Measurements from ENCODE around the gene CADM2.
A peak's percentile ranks its signal among the peaks of the same experiment; 100 is the strongest.

CADM2 gene

GRCh38 chr3:85342915-85343314 is 384.1 kb downstream of the CADM2 start:
- DNase-seq, result peak; percentile 67

DNA sequence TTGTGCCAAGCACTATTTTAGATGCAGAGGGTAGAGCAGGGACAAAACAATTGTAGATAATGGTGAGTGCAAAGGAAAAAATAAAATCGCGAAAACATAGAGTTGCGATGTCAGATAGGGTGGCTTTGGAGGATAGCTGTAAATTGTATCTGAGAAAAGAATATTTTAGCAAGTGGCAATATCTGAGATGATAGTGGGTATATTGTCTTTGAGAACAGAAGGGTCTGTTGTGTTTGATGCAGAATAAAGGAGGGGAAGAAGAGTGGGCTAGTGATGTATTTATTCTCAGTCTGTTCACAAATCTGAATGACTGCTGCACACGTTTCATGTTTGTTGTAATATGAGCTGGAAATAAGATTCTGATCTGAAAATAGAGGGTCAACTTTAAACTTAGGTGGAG is 396.8 kb downstream of the CADM2 start:
- peak; percentile 63 for DNase-seq

DNA sequence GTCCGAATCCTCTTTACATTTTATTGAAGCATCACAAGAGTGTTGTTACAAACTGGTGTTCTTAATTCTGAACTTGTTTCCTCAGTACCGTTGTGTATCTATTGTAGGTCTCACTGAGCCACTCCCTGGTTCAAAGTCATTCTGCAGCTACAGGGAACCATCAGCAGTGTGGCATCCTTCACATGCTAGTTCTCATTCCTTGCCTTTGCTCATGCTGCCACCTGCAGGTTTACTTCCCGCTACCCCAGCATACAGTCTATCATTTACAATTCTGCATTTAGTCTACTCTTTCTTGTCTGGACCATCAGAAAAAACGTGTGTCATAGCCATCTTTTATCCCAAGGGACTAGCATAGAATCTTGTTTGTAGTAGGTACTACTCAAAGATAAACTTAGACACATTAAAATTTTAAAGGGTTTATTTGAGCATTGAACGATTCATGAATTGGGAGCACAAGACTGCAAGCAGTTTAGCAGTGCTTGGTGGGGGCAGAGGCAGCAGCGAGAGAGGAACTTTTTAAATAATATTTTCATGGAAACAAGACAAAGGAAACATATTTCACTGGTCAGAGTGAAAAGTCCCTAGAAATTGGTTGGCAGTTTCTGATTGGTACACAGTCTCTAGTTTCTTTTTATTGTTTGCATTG is 402.1 kb downstream of the CADM2 start:
- DNase-seq, result peak; percentile 76

GRCh38 chr3:85364296-85364909 is 405.6 kb downstream of the CADM2 start:
- DNase-seq, result no peak

DNA sequence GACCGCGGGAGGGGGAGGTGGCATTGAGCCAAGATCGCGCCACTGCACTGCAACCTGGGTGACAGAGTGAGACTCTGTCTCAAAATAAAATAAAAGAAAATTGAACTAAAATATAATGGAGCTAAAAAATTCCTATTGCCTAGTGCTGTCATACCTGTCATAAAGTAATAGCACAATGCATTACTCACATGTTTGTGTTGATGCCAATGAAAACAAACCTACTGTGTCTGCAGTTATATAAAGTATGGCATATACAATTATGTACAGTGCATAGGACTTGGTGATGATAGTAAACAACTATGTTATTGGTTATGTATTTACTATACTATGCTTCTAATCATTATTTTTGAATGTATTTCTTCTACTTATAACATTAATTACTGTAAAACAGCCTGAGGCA is 411.6 kb downstream of the CADM2 start:
- DNase-seq, result no peak

GRCh38 chr3:85376131-85376530 is 417.3 kb downstream of the CADM2 start:
- DNase-seq, result no peak

- no peak for DNase-seq
These were observed 418.3 kb downstream of the CADM2 start for GRCh38 chr3:85377115-85377514.

DNA sequence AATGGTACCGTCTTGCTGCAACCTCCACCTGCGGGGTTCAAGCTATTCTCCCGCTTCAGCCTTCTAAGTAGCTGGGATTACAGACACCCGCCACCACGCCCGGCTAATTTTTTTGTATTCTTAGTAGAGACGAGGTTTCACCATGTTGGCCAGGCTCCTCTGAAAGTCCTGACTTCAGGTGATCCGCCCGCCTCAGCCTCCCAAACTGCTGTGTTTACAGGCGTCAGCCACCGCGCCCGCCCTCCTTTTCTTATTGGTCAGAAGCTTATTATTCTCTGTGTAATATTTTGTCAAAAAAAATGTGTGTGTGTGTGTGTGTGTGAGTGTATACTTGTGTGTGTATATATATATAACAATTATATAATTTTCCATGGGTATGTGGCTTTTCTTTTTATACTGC is 425.6 kb downstream of the CADM2 start:
- DNase-seq, result no peak

DNA sequence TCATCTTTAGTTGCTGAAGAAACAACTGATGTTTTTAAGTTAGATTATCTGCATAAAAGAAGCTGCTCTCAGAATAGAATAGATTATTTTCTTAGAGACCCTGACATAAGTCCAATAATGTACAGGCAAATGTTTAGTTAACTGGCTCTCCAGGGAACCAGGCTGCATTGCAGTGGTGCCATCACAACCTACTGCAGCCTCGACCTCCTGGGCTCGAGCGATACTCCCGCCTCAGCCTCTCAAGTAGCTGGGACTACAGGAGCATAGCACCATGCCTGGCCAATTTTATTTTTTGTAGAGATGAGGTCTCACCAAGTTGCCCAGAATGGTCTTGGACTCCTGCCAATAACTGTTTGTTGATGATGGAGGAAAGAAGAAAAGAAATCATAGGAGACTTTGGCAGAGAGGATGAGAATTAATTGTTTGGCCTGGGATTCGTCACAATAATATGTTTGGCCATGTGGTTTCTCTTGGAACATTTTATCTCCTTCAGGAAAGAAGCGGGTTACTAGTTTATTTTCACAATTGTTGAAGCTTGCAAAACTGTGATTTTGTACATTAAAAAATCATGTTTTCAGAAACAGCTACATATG is 429.2 kb downstream of the CADM2 start:
- no peak for DNase-seq

DNA sequence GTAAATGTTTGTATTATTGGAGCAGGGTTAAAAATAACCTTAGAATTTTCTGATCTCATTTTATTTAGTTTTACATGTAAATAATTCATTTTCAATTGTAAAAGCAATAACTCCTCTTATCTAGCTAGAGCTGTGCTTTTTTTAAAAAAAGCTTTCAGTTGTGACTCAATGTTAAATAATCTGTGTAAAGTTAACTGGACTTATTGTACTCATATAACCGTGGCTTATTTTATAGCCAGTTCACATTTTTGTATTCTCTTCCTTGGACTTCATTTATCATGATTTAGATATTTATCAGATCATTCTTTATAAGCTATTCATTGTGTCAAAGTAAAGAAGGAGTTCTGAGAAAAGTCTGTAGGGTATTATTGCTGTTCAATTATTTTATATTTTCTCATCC is 435.6 kb downstream of the CADM2 start:
- no peak for DNase-seq

DNA sequence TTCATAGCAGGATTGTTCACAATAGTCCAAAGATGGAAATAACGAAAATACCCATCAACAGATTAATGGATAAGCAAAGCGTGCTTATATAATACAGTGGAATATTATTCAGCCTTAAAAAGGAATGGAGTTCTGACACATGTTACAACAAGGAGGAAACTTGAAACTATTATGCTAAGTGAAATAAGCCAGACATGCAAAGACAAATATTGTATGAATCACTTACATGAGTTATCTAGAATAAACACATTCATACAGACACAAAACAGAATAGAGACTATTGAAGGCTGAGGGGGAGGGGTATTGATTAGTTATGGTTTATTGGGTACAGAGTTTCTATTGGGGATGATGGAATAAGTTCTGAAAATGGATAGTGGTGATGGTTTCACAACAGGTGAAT is 438.6 kb downstream of the CADM2 start:
- DNase-seq, result no peak

- no peak for DNase-seq
These were observed 467.3 kb downstream of the CADM2 start for GRCh38 chr3:85426121-85426520.

- no peak for DNase-seq
These were observed 468.7 kb downstream of the CADM2 start for GRCh38 chr3:85427467-85427866.

GRCh38 chr3:85432081-85432480 is 473.3 kb downstream of the CADM2 start:
- no peak for DNase-seq

GRCh38 chr3:85433319-85433718 is 474.5 kb downstream of the CADM2 start:
- no peak for DNase-seq

GRCh38 chr3:85455561-85456200 is 496.9 kb downstream of the CADM2 start:
- no peak for DNase-seq

GRCh38 chr3:85474241-85474640 is 515.5 kb downstream of the CADM2 start:
- no peak for DNase-seq

DNA sequence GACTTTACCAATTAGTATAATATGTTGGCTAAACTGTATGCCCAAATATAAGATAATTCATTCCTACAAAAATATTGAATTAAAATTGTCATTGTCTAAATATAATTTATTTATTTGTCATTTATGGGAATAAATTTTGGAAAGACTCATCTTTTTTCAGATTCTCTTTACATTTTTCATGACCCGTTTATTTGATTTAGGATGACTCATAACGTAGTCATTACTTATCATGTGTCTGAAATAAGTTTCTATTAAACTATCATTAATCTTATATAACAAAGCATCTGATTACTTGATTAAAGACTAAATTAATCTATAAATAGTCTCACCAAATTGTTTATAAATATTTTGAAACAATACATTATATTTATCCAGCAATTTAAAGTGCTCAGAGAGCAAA is 516.6 kb downstream of the CADM2 start:
- DNase-seq, result no peak

- DNase-seq, result no peak
These were observed 518.2 kb downstream of the CADM2 start for GRCh38 chr3:85476891-85477495.

DNA sequence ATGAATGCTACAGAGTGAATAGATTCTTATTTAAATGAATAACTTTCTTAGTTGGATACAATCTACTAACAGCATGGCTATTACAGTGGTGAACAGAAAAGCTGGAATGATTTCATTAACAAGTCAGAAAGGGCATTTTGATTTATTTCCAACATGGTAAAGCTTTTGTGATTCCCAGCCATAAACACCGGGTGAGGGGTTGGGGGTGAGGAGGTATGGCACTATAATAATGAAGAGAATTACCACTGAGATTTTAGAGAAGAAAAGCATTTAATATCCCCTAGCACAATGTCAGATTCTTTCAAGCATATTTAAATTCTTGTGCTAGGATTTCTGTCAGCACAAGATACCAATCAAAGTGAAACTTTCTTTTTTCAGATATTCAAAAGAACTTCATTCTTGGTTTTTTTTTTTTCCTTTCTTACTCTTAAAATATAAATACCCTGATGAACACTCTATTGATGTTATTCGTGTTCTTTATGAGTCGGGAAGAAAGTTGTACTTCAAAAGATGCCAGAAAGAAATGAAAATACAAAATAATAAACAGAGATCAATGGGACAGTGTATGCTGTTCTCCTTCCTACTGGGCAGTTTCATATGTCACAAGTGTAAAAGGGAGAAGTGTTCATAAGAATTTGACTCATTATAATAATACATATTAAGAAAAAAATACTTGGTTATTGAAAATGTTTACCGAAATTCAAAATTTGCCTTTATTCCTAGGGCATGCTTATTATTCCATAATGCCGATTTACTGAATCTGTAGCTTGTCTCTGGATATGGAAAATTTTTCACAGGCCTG is 522.8 kb downstream of the CADM2 start:
- no peak for DNase-seq

DNA sequence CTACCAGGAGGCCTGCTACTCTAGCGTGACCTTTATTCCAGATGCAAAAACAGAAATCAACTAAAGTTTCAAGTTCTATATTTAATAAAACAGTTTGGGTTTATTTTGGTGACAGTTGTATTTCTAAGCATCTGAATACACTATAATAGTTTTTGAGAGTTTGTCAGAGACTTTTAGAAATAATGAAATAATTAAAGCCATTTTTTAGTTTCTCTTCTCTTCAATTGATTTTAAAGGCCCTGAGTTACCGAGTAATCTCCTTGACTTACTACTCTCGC is 523.4 kb downstream of the CADM2 start:
- no peak for DNase-seq

GRCh38 chr3:85483986-85484385 is 525.2 kb downstream of the CADM2 start:
- DNase-seq, result no peak

- DNase-seq, result no peak
These were observed 528.6 kb downstream of the CADM2 start for GRCh38 chr3:85487375-85487774.
